AG09319 (cell line): ENCODE results near the gene TYMP.

Experiments
- DNase-seq: peaks from one replicate; pipeline ENCODE4 v3.0.0-alpha.2; 2010; ENCODE audit warnings: low read depth; ENCODE audit errors: extremely low read depth
- CTCF ChIP-seq: IDR thresholded peaks from 2 replicates; pipeline ENCODE4 v1.5.1; 2011; ENCODE audit warnings: low read depth, mild to moderate bottlenecking, inconsistent platforms, low read length, moderate library complexity

Gene TYMP

GRCh38 chr22:50498322-50498890, 31.4 kb downstream of the TYMP start:
- DNase-seq = no peak
- peak; percentile 66 for TF ChIP-seq CTCF

GRCh38 chr22:50497093-50497492, 32.7 kb downstream of the TYMP start:
- DNase-seq = no peak
- no peak for TF ChIP-seq CTCF

GRCh38 chr22:50490531-50491308, 39.1 kb downstream of the TYMP start:
- DNase-seq = no peak
- TF ChIP-seq CTCF = no peak

GRCh38 chr22:50489363-50490243, 40.2 kb downstream of the TYMP start:
- DNase-seq = no peak
- no peak for TF ChIP-seq CTCF

- DNase-seq = no peak
- no peak for TF ChIP-seq CTCF
These were observed 40.9 kb downstream of the TYMP start for GRCh38 chr22:50488886-50489285.

- no peak for TF ChIP-seq CTCF
- DNase-seq = no peak
These were observed 41.7 kb downstream of the TYMP start for GRCh38 chr22:50488006-50488677.
